ENCODE measurements around the gene TRPM1. TPM values are rescaled to one million over a fixed set of nuclear protein-coding genes. Genes with fewer than 3 reads are reported as not detected.

TRPM1 gene
- total RNA-seq, 1 donor from 2014 or later, result not detected

DNA sequence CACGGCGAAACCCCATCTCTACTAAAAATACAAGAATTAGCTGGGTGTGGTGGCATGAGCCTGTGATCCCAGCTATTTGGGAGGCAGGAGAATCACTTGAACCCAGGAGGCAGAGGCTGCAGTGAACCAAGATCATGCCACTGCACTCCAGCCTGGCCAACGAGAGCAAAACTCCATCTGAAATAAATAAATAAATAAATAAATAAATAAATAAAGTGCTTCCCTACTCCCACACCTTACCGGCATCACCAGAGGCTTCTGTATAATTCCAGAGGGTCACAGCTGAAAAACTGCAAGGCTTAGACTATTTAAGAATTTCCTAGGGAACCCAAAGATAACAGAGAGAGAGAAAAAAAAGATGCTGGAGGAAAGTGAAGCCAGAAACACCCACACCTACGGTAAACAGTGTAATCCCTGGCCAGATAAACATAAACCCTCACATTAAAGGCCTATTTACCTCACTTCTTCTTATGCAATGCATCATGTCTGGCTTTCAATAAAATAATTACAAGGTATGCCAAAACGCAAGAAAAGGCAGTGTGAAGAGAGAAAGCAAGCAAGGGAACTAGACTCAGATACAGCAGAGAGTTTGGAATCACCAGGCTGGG, 15.0 kb upstream of the TRPM1 start:
- H3K9me3 Mint-ChIP-seq, result peaks cover 31% of the 10 kb centered on the region
- H3K36me3 Mint-ChIP-seq, result peaks cover 8% of the 10 kb centered on the region
- no peak overlapping the region for H3K4me3 Mint-ChIP-seq
- DNase-seq (ENCODE audit: low spot score in 2 of 2, unreplicated experiment in 2 of 2), result no peak
- TF ChIP-seq, protein P1, sequence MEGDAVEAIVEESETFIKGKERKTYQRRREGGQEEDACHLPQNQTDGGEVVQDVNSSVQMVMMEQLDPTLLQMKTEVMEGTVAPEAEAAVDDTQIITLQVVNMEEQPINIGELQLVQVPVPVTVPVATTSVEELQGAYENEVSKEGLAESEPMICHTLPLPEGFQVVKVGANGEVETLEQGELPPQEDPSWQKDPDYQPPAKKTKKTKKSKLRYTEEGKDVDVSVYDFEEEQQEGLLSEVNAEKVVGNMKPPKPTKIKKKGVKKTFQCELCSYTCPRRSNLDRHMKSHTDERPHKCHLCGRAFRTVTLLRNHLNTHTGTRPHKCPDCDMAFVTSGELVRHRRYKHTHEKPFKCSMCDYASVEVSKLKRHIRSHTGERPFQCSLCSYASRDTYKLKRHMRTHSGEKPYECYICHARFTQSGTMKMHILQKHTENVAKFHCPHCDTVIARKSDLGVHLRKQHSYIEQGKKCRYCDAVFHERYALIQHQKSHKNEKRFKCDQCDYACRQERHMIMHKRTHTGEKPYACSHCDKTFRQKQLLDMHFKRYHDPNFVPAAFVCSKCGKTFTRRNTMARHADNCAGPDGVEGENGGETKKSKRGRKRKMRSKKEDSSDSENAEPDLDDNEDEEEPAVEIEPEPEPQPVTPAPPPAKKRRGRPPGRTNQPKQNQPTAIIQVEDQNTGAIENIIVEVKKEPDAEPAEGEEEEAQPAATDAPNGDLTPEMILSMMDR (IDR thresholded peaks at IDR 0.05; ENCODE audit: unreplicated experiment), result no peak
- H3K27ac Mint-ChIP-seq, result no peak overlapping the region
- H3K4me1 Mint-ChIP-seq, result no peaks in the 10 kb centered on the region
- no peaks in the 10 kb centered on the region for H3K27me3 Mint-ChIP-seq (ENCODE audit: low read depth)

DNA sequence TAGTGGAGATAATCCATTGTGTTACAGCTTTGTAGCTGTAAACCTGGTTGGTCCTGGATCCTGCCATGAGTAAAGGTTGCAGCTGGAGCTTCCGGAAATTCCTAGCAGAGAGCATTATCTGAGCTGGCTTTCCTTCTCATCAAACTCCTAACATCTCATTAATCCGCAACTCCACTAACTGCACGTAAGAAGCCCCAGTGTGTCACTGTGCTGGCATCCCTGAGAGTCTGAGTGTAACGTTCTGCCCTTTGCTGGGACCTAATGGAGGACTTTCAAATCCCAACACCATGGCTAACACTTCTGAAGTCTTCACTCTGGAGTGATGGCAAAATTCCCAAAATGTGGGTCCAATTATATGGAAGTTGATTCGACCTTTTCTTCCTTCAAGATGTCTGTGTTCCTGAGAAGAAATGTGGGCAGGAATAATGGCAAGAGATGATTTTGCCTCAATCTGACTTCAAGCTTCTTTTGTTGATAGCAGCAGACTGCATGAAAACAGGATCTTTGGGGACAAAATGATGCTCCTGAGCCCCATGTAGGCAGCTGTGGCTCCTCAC, 9.6 kb upstream of the TRPM1 start:
- Mint-ChIP-seq H3K36me3 (peaks cover 3% of the 10 kb centered on the region), H3K27me3 (ENCODE audit: low read depth) (no peaks in the 10 kb centered on the region), H3K4me3 (no peak overlapping the region), H3K4me1 (peaks cover 2% of the 10 kb centered on the region), H3K27ac (no peak overlapping the region), H3K9me3 (peaks cover 23% of the 10 kb centered on the region)
- TF ChIP-seq, protein P1 (IDR thresholded peaks at IDR 0.05; ENCODE audit: unreplicated experiment), result no peak
- no peak for DNase-seq (ENCODE audit: low spot score in 2 of 2, unreplicated experiment in 2 of 2)

- no peak overlapping the region for H3K27ac Mint-ChIP-seq
- TF ChIP-seq, protein P1 (IDR thresholded peaks at IDR 0.05; ENCODE audit: unreplicated experiment), result no peak
Measured at GRCh38 chr15:31108836-31109235, 7.3 kb upstream of the TRPM1 start.

DNA sequence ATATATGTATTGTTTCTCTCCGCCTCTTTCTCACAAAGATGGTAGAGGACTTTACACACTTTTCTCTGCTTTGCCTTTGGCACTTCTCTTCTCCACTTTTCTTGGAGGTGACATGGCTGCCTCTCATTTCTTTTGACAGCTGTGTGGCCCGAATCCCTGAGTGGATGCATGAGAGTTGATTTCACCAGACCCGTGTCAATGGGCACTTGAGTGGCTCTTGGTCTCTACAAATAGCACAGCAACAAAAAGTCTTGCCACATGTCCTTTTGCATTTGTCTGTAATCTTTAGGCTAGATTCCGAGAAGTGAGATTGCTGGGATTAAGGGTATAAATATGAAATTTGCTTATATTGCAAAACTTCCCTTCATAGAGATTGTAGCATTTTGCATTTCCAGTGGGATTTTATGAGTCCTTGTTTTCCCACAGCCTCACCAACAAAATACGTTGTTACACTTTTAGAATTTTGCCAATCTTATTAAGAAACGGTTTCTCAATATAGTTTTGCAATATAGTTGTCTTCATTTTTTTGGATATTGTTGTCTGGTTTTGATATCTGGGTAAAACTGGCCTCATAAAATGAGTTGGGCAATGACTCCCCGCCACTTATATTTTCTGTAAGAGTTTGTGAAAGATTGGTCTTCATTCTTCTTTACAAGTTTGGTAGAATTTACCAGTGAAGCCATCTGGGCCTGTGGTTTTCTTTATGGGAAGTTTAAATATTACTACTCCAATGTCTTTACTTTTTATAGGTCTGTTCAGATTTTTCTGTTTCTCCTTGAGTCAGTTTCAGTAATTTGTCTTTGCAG, 5.2 kb upstream of the TRPM1 start:
- H3K9me3 Mint-ChIP-seq, result peaks cover 8% of the 10 kb centered on the region
- no peaks in the 10 kb centered on the region for H3K36me3 Mint-ChIP-seq
- no peaks in the 10 kb centered on the region for H3K27me3 Mint-ChIP-seq (ENCODE audit: low read depth)
- no peak overlapping the region for H3K27ac Mint-ChIP-seq
- H3K4me1 Mint-ChIP-seq, result peaks cover 13% of the 10 kb centered on the region
- TF ChIP-seq, protein P1 (IDR thresholded peaks at IDR 0.05; ENCODE audit: unreplicated experiment), result no peak
- no peak overlapping the region for H3K4me3 Mint-ChIP-seq
- no peak for DNase-seq (ENCODE audit: low spot score in 2 of 2, unreplicated experiment in 2 of 2)

More at GRCh38 chr15:31108836-31109235, 7.3 kb upstream of the TRPM1 start:
- Mint-ChIP-seq H3K36me3 (no peaks in the 10 kb centered on the region), H3K4me3 (no peak overlapping the region), H3K9me3 (peaks cover 12% of the 10 kb centered on the region), H3K4me1 (peaks cover 13% of the 10 kb centered on the region), H3K27me3 (ENCODE audit: low read depth) (no peaks in the 10 kb centered on the region)
- no peak for DNase-seq (ENCODE audit: low spot score in 2 of 2, unreplicated experiment in 2 of 2)

- no peak overlapping the region for H3K27ac Mint-ChIP-seq
- no peaks in the 10 kb centered on the region for H3K27me3 Mint-ChIP-seq (ENCODE audit: low read depth)
- TF ChIP-seq, protein P1 (IDR thresholded peaks at IDR 0.05; ENCODE audit: unreplicated experiment), result no peak
- H3K36me3 Mint-ChIP-seq, result no peaks in the 10 kb centered on the region
- peaks cover 21% of the 10 kb centered on the region for H3K4me1 Mint-ChIP-seq
- peaks cover 8% of the 10 kb centered on the region for H3K9me3 Mint-ChIP-seq
- DNase-seq (ENCODE audit: low spot score in 2 of 2, unreplicated experiment in 2 of 2), result no peak
- no peak overlapping the region for H3K4me3 Mint-ChIP-seq
Measured at GRCh38 chr15:31104003-31104402, 2.5 kb upstream of the TRPM1 start.
